OCI-LY1 (cell line): ENCODE results near the gene FGF21.

Experiments
- H2AFZ ChIP-seq: fragments of 200-600 bp; sonication (generic), shearing (Covaris generic); 2 replicates; pipeline ENCODE4 v1.6.0; 2014; ENCODE audit warnings: antibody characterized with exemption, mild to moderate bottlenecking, low read length
- H3F3A ChIP-seq: fragments of 200-600 bp; sonication (generic), shearing (Covaris generic); 2 replicates; pipeline ENCODE4 v1.6.0; 2014; ENCODE audit warnings: mild to moderate bottlenecking, antibody characterized with exemption, low read length, moderate library complexity; ENCODE audit not compliant: insufficient read depth
- H3K27ac ChIP-seq: fragments of 200-600 bp; sonication (generic); 2 replicates; pipeline ENCODE4 v1.5.1; 2014; ENCODE audit warnings: low read length, mixed run types, mild to moderate bottlenecking, low read depth; ENCODE audit not compliant: poor library complexity, severe bottlenecking
- H3K27me3 ChIP-seq: fragments of 200-600 bp; sonication (generic); 2 replicates; pipeline ENCODE4 v1.6.0; 2014; ENCODE audit warnings: antibody characterized with exemption, mild to moderate bottlenecking, low read length, moderate library complexity; ENCODE audit not compliant: insufficient read depth
- H3K36me3 ChIP-seq: fragments of 200-600 bp; sonication (generic); 2 replicates; pipeline ENCODE4 v1.6.1; 2014; ENCODE audit warnings: mild to moderate bottlenecking, antibody characterized with exemption, low read length, moderate library complexity, mixed read lengths; ENCODE audit not compliant: insufficient read depth
- H3K4me1 ChIP-seq: fragments of 200-600 bp; sonication (generic); 2 replicates; pipeline ENCODE4 v1.5.1; 2014; ENCODE audit warnings: mild to moderate bottlenecking, low read length, moderate library complexity; ENCODE audit not compliant: insufficient read depth, severe bottlenecking
- H3K4me2 ChIP-seq: fragments of 200-600 bp; sonication (generic), shearing (Covaris generic); 2 replicates; pipeline ENCODE4 v1.6.1; 2014; ENCODE audit warnings: low read length
- H3K4me3 ChIP-seq: fragments of 200-600 bp; sonication (generic); 2 replicates; pipeline ENCODE4 v1.5.1; 2014; ENCODE audit warnings: low read length, low read depth, mild to moderate bottlenecking, mixed read lengths; ENCODE audit not compliant: poor library complexity, severe bottlenecking
- H3K79me2 ChIP-seq: fragments of 200-600 bp; shearing (Covaris generic); 2 replicates; pipeline ENCODE4 v1.6.1; 2016; ENCODE audit warnings: mixed run types, low read length, mixed read lengths; ENCODE audit not compliant: insufficient read depth
- H3K9ac ChIP-seq: fragments of 200-600 bp; sonication (generic), shearing (Covaris generic); 2 replicates; pipeline ENCODE4 v1.6.1; 2014; ENCODE audit warnings: mild to moderate bottlenecking, low read length, mixed read lengths
- H3K9me2 ChIP-seq: fragments of 200-600 bp; sonication (generic), shearing (Covaris generic); 2 replicates; pipeline ENCODE4 v1.6.1; 2014; ENCODE audit warnings: low read depth, mild to moderate bottlenecking, low read length, mixed read lengths
- H3K9me3 ChIP-seq: fragments of 200-600 bp; shearing (Covaris generic); 2 replicates; pipeline ENCODE4 v1.6.1; 2014; ENCODE audit warnings: low read length, mixed read lengths
- H4K20me1 ChIP-seq: fragments of 200-600 bp; sonication (generic), shearing (Covaris generic); 2 replicates; pipeline ENCODE4 v1.6.0; 2016; ENCODE audit warnings: mild to moderate bottlenecking, low read length; ENCODE audit not compliant: insufficient read depth
- CTCF ChIP-seq: fragments of 200-600 bp; sonication (generic), shearing (Covaris generic); IDR thresholded peaks from 2 replicates; pipeline ENCODE4 v1.5.1; 2017; ENCODE audit warnings: mild to moderate bottlenecking, antibody characterized with exemption, low read length, moderate library complexity, mixed read lengths
- EZH2 ChIP-seq: fragments of 200-600 bp; sonication (generic), shearing (Covaris generic); IDR thresholded peaks from 2 replicates; pipeline ENCODE4 v1.8.0; 2017; ENCODE audit warnings: borderline replicate concordance, mixed run types, mild to moderate bottlenecking, antibody characterized with exemption, low read length, moderate library complexity, mixed read lengths

FGF21 gene

GRCh38 chr19:48738557-48739403 is 16.5 kb upstream of the FGF21 start:
- Histone ChIP-seq H3K9me2 (no peaks in the 10 kb centered on the region), H3K79me2 (no peaks in the 10 kb centered on the region), H3K9me3 (no peaks in the 10 kb centered on the region), H3K36me3 (no peaks in the 10 kb centered on the region), H3K27me3 (no peaks in the 10 kb centered on the region), H3K27ac (no peak overlapping the region), H4K20me1 (no peaks in the 10 kb centered on the region), H3K4me3 (no peak overlapping the region), H3K4me2 (0 out of 2 replicates have a peak overlapping the region, but pooled peaks have one; percentile 3), H3K9ac (no peak overlapping the region), H2AFZ (no peak overlapping the region), H3K4me1 (peaks cover 3% of the 10 kb centered on the region), H3F3A (no peaks in the 10 kb centered on the region)
- TF ChIP-seq EZH2 (no peak), CTCF (no peak)

GRCh38 chr19:48739404-48740163 is 15.7 kb upstream of the FGF21 start:
- no peak overlapping the region for H3K4me2 ChIP-seq

More at GRCh38 chr19:48739404-48740163, 15.7 kb upstream of the FGF21 start:
- Histone ChIP-seq H3K4me3 (no peak overlapping the region), H3K9me3 (no peaks in the 10 kb centered on the region), H3K27me3 (no peaks in the 10 kb centered on the region), H3K27ac (no peak overlapping the region), H3K9me2 (no peaks in the 10 kb centered on the region), H3K4me1 (peaks cover 3% of the 10 kb centered on the region), H3K9ac (no peak overlapping the region), H3K79me2 (no peaks in the 10 kb centered on the region), H3K36me3 (no peaks in the 10 kb centered on the region), H3F3A (no peaks in the 10 kb centered on the region), H2AFZ (no peak overlapping the region), H4K20me1 (no peaks in the 10 kb centered on the region)
- TF ChIP-seq EZH2 (no peak), CTCF (no peak)
